Stimulated activated CD4-positive, alpha-beta T cell treated with anti-CD3 and anti-CD28 coated beads, Interleukin-1b, Interleukin-23, amount 100 ng/mL, for 48 hours (primary cell): Measurements from ENCODE around the gene MSMP.

Experiments used
- DNase-seq: peaks from one replicate; pipeline ENCODE4 v3.0.0-alpha.2; 2020

Gene MSMP

DNA sequence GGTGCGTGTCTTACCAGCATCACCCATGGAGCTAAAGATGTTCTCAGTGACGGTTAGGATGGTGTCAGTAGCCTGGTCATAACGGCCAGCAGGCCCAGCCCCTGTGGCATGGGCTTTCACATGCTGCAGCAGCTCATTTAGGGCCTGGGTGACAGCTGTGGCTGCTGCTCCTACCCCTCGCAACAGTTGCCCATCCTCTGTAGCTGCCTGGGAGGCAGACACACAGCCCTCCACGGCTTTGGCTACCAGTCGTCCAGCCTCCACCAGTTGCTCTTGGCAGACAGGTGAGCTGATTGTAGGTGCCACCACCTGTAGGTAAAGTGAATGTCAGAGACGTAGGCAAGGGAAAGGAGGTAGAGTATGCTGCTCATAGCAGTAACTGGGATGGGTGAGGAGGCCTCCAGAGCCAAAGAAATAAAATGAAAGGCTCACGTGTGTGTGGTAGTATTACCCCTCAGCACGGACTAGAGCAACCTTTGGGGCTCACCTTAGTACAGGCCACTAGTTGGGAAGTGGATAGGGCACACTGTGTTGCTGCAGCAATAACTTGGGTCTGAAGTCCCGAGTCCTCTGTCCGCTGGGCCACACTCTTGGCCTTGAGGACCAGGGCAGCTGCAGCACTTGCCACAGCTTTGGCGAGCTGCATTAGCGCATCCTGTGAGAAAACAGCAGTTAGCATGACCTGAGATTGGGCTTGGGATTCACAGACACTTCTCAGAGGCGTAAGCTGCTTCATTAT lies 36.8 kb downstream of the MSMP start:
- DNase-seq: no peak

DNA sequence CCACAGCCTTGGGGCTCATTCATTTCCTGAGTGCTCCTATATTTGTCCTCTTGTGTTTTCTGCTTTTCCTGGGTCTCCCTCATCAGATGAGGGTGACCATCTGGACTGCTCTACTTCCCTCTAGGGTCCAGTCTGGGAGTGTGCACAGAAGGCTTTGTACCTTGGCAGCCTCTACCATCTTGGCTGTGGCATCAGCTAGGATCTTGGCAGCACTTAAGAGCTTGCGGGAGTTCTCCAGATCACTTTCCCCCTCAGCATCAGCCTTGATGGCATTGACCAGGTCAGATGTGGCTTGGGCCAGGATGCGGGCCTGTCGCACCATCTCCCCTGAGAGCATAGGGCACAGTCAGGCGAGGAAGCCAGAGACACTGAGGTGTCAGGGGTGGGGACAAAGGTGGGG lies 37.8 kb downstream of the MSMP start:
- DNase-seq: no peak

DNA sequence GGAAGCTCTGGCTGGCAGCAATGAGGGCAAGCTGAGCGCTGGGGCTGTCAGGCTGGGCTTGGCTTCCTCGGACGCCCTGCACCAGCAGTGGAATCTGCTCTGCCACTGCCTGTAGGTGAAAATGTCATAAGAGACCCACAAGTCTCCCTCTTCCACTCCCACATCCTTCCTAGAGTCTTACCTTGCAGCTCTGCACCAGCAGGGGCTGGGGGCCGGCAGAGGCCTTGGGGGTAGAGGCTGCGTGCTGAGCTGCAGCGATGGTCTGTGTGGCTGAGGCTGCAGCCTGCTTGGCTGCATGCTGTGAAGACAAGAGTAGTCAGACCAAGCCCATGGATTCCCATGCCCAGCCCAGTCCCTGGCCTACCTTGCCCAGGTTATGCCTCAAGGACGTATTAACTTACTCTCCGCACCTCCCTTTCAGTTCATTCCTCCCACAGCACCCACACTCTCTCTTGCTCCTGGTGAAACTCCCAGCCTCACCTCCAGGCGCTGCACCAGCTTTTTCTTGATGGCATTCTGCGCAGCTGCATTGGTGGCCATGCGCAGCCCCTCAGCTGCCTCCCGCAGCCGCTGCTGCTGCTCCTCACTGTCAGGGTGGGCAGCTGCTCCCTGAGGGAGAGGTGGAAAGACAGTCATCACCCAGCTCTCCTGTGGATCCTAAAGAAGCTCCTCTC lies 39.4 kb downstream of the MSMP start:
- no peak for DNase-seq

DNA sequence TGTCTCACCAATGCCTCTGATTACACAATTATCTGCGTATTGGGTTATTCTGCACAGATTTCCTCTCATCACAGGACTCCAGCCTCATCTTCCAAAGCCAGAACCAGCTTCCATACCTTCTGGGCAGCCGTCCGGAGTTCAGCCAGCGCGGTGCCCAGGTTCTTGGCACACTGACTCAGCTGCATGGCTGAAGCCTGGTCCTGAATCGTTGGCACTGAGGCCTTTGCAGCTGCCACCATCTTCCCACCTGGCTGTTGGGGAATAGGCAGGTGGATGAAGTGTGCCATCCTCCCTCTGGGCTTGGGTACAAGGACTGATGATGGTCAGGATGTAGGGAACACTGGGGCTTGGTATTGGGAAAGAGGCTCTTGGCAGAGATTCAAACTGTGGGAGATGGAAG lies 40.0 kb downstream of the MSMP start:
- no peak for DNase-seq

DNA sequence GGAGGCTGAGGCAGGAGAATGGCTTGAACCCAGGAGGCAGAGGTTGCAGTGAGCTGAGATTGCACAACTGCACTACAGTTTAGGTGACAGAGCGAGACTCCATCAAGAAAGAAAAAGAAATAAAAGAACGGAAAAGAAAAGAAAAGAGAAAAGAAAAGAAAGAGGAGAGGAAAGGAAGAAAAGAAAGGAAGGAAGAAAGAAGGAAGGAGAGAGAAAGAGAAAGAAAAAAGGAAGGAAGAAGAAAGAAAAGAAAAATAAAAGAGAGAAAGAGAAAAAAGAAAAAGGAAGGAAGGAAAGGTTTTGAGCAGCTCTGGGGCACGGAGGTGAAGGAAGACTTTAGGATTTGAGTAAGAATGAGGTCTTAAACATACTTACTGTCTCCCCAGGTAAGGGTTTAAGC lies 40.5 kb downstream of the MSMP start:
- DNase-seq: no peak

- no peak for DNase-seq
Observed at GRCh38 chr9:35712762-35713400, 41.2 kb downstream of the MSMP start.

- no peak for DNase-seq
Observed at GRCh38 chr9:35711501-35712428, 42.3 kb downstream of the MSMP start.

DNA sequence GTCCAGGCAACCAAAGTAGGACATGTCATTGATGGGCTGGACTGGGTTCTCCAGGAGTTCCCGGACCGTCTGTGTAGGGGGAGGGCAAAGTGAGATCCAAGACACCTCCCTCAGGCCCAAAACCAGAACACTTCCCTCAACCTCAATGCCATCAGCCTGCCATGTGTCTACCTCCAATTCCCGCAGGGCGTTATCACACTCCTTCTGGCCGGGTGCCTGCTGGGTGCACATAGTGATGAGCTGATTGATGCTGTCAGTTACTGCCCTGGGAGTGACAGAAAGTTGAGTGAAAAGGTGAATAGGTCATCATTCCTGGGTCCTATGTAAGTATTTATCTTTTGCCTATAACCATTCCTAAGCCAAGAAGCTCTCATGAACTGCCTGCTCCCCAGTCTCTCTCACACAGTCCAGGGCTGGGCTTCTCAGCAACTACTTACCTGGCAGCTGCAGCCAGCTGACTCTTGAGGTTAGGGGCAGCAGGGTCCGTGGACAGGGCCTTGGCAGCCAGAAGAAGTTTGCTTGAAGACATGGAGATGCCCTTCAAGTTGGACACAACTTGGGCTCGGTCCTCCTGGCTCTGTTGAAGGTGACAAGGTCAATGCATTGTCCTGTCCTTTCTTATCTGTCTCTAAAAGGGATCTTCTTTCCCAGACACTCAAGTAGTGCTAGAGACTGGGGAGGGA lies 43.1 kb downstream of the MSMP start:
- no peak for DNase-seq

DNA sequence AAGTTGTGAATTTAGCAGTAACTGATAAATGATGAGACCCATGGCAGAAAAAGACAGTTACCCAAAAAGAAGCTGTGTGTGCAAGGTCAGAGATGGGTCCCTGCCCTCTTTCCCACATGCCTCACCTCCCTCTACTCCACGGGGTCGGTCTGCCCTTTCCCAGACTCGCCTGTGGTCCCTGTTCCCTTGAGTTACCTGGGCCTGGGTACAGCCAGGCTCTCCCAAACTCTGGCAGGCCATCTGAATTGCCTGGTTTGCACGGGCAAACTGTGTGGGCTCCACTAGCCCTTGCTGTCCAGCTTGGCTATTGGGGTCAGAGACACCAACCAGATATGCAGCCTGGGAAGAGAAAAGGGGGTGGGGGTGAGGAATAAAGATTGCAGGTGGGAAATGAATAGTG lies 45.9 kb downstream of the MSMP start:
- no peak for DNase-seq

- no peak for DNase-seq
Observed at GRCh38 chr9:35706951-35707350, 47.1 kb downstream of the MSMP start.

DNA sequence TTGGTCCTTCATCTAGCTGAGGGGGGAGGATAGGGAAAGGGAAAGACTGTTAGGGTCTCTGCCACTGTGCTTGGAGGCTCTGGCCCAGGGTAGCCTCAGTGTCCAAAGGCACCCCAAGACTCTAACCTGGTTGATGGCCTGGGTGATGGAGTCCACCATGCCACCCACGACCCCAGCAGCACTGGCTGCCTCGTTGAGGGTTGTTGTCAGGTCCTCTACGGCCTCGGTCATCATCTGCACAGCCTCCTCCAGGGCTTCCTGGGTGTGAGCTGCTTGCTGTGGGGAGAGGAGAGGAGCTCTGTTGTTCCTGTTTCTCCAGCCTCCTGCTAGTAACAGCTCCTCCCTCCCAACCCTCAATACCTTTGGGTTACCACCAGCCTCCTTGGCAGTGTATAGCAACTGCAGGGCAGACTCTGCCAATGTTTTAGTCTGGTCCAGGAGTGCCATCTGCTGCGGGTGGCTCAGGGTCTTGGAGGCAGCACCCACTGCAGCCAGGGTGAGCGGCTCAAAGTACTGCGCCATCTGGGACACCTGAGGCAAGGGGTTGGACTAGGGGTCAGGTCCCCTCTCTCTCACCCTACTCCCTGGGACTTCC lies 48.1 kb downstream of the MSMP start:
- DNase-seq: no peak

GRCh38 chr9:35705372-35705771 lies 48.7 kb downstream of the MSMP start:
- no peak for DNase-seq

DNA sequence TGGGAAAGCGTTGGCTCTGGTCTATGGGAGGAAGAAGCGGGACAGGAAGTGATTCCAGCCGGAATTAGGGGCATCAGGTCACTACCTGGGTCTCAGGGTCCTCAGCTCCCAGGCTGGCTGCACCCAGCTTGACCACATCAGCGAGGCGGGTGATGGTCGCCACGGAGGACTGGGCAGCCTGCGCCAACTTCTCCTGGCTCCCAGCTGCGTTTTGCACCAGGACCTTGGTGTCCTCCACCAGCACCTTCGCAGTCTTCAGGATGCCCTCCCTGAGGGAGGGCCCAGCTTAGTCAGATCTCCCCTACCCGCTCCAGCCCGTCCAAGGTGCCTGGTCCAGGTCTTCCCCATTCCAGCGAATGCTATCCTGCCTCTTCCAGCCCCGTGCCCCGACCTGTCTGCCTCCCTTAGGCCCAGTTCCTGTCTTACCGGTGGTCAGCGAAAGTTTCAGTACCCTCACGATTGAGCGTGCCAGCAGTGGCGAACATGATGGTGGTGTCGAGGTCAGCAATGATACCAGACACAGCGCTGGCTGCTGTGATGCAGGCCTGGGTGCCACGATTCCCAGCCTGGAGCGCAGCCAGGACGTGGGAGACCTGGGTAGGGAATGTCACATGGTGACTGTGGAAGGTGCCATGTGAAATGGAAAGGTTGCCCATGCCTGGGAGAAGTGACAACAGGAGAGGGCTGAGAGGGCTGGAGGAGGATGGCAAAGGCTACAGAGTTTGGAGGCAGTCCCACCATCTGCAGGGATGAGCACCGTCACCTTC lies 50.0 kb downstream of the MSMP start:
- no peak for DNase-seq
